ENCODE results near the gene HABP4. TPM values are rescaled to one million over a fixed set of nuclear protein-coding genes. Genes with fewer than 3 reads are reported as not detected.
A peak's percentile ranks its signal among the peaks of the same experiment; 100 is the strongest.

HABP4 gene
- total RNA-seq, 2 experiments from 2014 or later = 6.1 to 7.2 TPM

GRCh38 chr9:96423322-96423984 lies 26.5 kb upstream of the HABP4 start:
- DNase-seq = no peak
- Mint-ChIP-seq H3K36me3 (no peaks in the 10 kb centered on the region), H3K9me3 (no peaks in the 10 kb centered on the region)

GRCh38 chr9:96423985-96424336 lies 26.0 kb upstream of the HABP4 start:
- DNase-seq = no peak
- no peaks in the 10 kb centered on the region for H3K27me3 Mint-ChIP-seq

More at GRCh38 chr9:96423322-96423984, 26.5 kb upstream of the HABP4 start:
- H3K27ac Mint-ChIP-seq = no peak overlapping the region
- no peaks in the 10 kb centered on the region for H3K27me3 Mint-ChIP-seq
- H3K4me3 Mint-ChIP-seq = no peak overlapping the region
- H3K4me1 Mint-ChIP-seq = peaks cover 24% of the 10 kb centered on the region

GRCh38 chr9:96425500-96426169 lies 24.3 kb upstream of the HABP4 start:
- H3K27ac Mint-ChIP-seq = no peak overlapping the region

More at GRCh38 chr9:96423985-96424336, 26.0 kb upstream of the HABP4 start:
- Mint-ChIP-seq H3K36me3 (no peaks in the 10 kb centered on the region), H3K4me3 (no peak overlapping the region), H3K9me3 (no peaks in the 10 kb centered on the region), H3K27ac (no peak overlapping the region), H3K4me1 (peaks cover 24% of the 10 kb centered on the region)

GRCh38 chr9:96429732-96430131 lies 20.2 kb upstream of the HABP4 start:
- Mint-ChIP-seq H3K27me3 (no peaks in the 10 kb centered on the region), H3K4me3 (no peak overlapping the region), H3K9me3 (no peaks in the 10 kb centered on the region), H3K4me1 (peaks cover 9% of the 10 kb centered on the region), H3K36me3 (no peaks in the 10 kb centered on the region), H3K27ac (no peak overlapping the region)
- no peak for DNase-seq

More at GRCh38 chr9:96425500-96426169, 24.3 kb upstream of the HABP4 start:
- H3K4me1 Mint-ChIP-seq = peaks cover 12% of the 10 kb centered on the region
- H3K4me3 Mint-ChIP-seq = no peak overlapping the region
- H3K27me3 Mint-ChIP-seq = no peaks in the 10 kb centered on the region
- H3K36me3 Mint-ChIP-seq = no peaks in the 10 kb centered on the region
- H3K9me3 Mint-ChIP-seq = no peaks in the 10 kb centered on the region
- no peak for DNase-seq

GRCh38 chr9:96430377-96430776 lies 19.6 kb upstream of the HABP4 start:
- Mint-ChIP-seq H3K36me3 (no peaks in the 10 kb centered on the region), H3K27ac (no peak overlapping the region), H3K9me3 (no peaks in the 10 kb centered on the region), H3K4me1 (peaks cover 6% of the 10 kb centered on the region), H3K4me3 (no peak overlapping the region), H3K27me3 (no peaks in the 10 kb centered on the region)
- DNase-seq = no peak

GRCh38 chr9:96435345-96435744 lies 14.6 kb upstream of the HABP4 start:
- Mint-ChIP-seq H3K4me3 (no peak overlapping the region), H3K4me1 (peaks cover 3% of the 10 kb centered on the region), H3K9me3 (no peaks in the 10 kb centered on the region), H3K27ac (no peak overlapping the region), H3K36me3 (no peaks in the 10 kb centered on the region), H3K27me3 (no peaks in the 10 kb centered on the region)
- DNase-seq = no peak

- H3K36me3 Mint-ChIP-seq = no peaks in the 10 kb centered on the region
- DNase-seq = no peak
- no peaks in the 10 kb centered on the region for H3K27me3 Mint-ChIP-seq
- no peak overlapping the region for H3K4me3 Mint-ChIP-seq
- no peak overlapping the region for H3K27ac Mint-ChIP-seq
- H3K9me3 Mint-ChIP-seq = no peaks in the 10 kb centered on the region
- peaks cover 3% of the 10 kb centered on the region for H3K4me1 Mint-ChIP-seq
Observed at GRCh38 chr9:96436063-96436455, 13.9 kb upstream of the HABP4 start.

- no peaks in the 10 kb centered on the region for H3K9me3 Mint-ChIP-seq
- peaks cover 3% of the 10 kb centered on the region for H3K4me1 Mint-ChIP-seq
- no peaks in the 10 kb centered on the region for H3K36me3 Mint-ChIP-seq
- no peak overlapping the region for H3K4me3 Mint-ChIP-seq
- DNase-seq = no peak
- no peaks in the 10 kb centered on the region for H3K27me3 Mint-ChIP-seq
- no peak overlapping the region for H3K27ac Mint-ChIP-seq
Observed at GRCh38 chr9:96436456-96437126, 13.4 kb upstream of the HABP4 start.

- H3K36me3 Mint-ChIP-seq = no peaks in the 10 kb centered on the region
- H3K27ac Mint-ChIP-seq = no peak overlapping the region
- DNase-seq = no peak
- H3K4me1 Mint-ChIP-seq = peaks cover 3% of the 10 kb centered on the region
- H3K9me3 Mint-ChIP-seq = no peaks in the 10 kb centered on the region
- no peak overlapping the region for H3K4me3 Mint-ChIP-seq
- no peaks in the 10 kb centered on the region for H3K27me3 Mint-ChIP-seq
Observed at GRCh38 chr9:96437454-96437853, 12.5 kb upstream of the HABP4 start.

GRCh38 chr9:96440671-96441199 lies 9.2 kb upstream of the HABP4 start:
- DNase-seq = no peak
- Mint-ChIP-seq H3K4me3 (no peak overlapping the region), H3K9me3 (no peaks in the 10 kb centered on the region), H3K36me3 (no peaks in the 10 kb centered on the region), H3K27me3 (no peaks in the 10 kb centered on the region), H3K4me1 (peaks cover under 1% of the 10 kb centered on the region), H3K27ac (no peak overlapping the region)

- Mint-ChIP-seq H3K27me3 (no peaks in the 10 kb centered on the region), H3K27ac (no peak overlapping the region), H3K36me3 (no peaks in the 10 kb centered on the region), H3K9me3 (no peaks in the 10 kb centered on the region), H3K4me1 (peaks cover 2% of the 10 kb centered on the region), H3K4me3 (no peak overlapping the region)
- DNase-seq = no peak
Observed at GRCh38 chr9:96441798-96442445, 8.0 kb upstream of the HABP4 start.

GRCh38 chr9:96442491-96442890 lies 7.5 kb upstream of the HABP4 start:
- Mint-ChIP-seq H3K9me3 (no peaks in the 10 kb centered on the region), H3K4me1 (peaks cover 4% of the 10 kb centered on the region), H3K36me3 (no peaks in the 10 kb centered on the region), H3K27ac (no peak overlapping the region), H3K4me3 (no peak overlapping the region), H3K27me3 (no peaks in the 10 kb centered on the region)
- DNase-seq = no peak

- H3K27ac Mint-ChIP-seq = no peak overlapping the region
- no peak overlapping the region for H3K4me3 Mint-ChIP-seq
- H3K4me1 Mint-ChIP-seq = peaks cover 21% of the 10 kb centered on the region
- no peaks in the 10 kb centered on the region for H3K9me3 Mint-ChIP-seq
- DNase-seq = no peak
- H3K27me3 Mint-ChIP-seq = peaks cover 12% of the 10 kb centered on the region
- H3K36me3 Mint-ChIP-seq = no peaks in the 10 kb centered on the region
Observed at GRCh38 chr9:96447406-96447805, 2.6 kb upstream of the HABP4 start.

- Mint-ChIP-seq H3K4me3 (no peak overlapping the region), H3K27me3 (peaks cover 12% of the 10 kb centered on the region), H3K4me1 (peaks cover 29% of the 10 kb centered on the region), H3K36me3 (no peaks in the 10 kb centered on the region), H3K9me3 (no peaks in the 10 kb centered on the region), H3K27ac (no peak overlapping the region)
- DNase-seq = no peak
Observed at GRCh38 chr9:96448546-96449170, 1.3 kb upstream of the HABP4 start.

- peak overlapping the region; percentile 63 for H3K4me3 Mint-ChIP-seq
- no peaks in the 10 kb centered on the region for H3K9me3 Mint-ChIP-seq
- peaks cover 12% of the 10 kb centered on the region for H3K27me3 Mint-ChIP-seq
- peaks cover 31% of the 10 kb centered on the region for H3K4me1 Mint-ChIP-seq
- DNase-seq = no peak
- H3K36me3 Mint-ChIP-seq = no peaks in the 10 kb centered on the region
- H3K27ac Mint-ChIP-seq = no peak overlapping the region
Observed at GRCh38 chr9:96449523-96449844, 485 bp upstream of the HABP4 start.

Data from activated naive CD8-positive, alpha-beta T cell treated with anti-CD3 and anti-CD28 coated beads for 36 hours (primary cell).